ENCODE measurements around the gene CACNA1H. TPM values are rescaled to one million over a fixed set of nuclear protein-coding genes. Genes with fewer than 3 reads are reported as not detected.
"Not testable (repeated sequence)": the region's sequence is repeated elsewhere in the genome, so short reads cannot be mapped to it uniquely, and the experiment has no call there.

Gene CACNA1H
- total and polyA plus RNA-seq, 7 experiments from 2014 or later: 0.31 to 8.8 (median 2.2) TPM

DNA sequence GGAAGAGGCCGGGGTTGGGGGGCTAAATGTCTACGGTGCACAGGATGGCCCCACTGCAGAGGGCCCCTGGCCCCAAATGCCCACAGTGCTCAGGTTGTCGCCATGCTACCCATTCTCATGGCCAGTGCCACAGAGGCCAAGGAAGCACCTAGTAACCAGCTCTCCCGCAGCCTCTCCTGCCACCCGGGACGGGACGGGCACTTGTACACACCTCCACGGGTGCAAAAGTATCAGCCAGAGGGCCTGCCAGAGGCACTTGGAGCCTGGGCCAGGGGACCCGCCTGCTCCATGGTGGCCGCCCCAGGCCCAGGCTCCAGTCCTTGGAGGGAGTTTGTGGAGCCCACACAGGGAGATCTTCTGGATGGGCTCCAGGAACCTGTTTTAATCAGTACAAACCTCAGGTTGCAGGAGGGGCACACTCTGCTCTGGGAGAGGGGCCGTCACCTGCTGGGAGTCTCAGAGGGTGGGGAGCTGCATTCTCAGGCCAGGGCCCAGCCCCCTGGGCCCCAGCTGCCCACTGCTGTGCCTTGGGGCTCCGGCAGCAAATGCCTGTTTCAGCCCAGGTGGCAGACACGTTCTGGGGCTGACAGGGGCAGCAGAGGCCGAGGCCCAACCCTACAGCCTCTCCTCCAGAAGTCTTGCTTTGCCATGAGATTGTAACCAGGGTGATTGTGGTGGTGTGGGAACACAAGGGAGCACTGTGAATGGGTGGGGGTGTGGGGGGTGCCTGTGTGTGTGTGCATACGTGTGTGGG is 110.9 kb downstream of the CACNA1H start:
- no peak overlapping the region for H3K4me3 ChIP-seq (ENCODE audit: low read length)
- no peaks in the 10 kb centered on the region for H3K36me3 Mint-ChIP-seq
- no peaks in the 10 kb centered on the region for H3K36me3 ChIP-seq (ENCODE audit: control insufficient read depth in 2 of 3, insufficient read depth in 3 of 3, low read length in 3 of 3)
- no peak overlapping the region for H3K27ac ChIP-seq (ENCODE audit: low read depth, low read length)
- no peak overlapping the region for H3K4me3 Mint-ChIP-seq
- peaks cover 18 to 27% (median 18%) of the 10 kb centered on the region in 5 donors for H3K27me3 Mint-ChIP-seq
- CTCF ChIA-PET: no interaction called here
- peak overlapping the region in 1 of 9 donors; percentile 5 for H3K27ac Mint-ChIP-seq
- peaks cover 0 to 8% (median 5%) of the 10 kb centered on the region in 7 donors for H3K4me1 Mint-ChIP-seq
- H3K9me3 ChIP-seq (ENCODE audit: control insufficient read depth in 2 of 3, low read length in 3 of 3): no peaks in the 10 kb centered on the region
- POLR2A ChIA-PET: no interaction called here
- H3K4me1 ChIP-seq (ENCODE audit: control insufficient read depth in 2 of 2, insufficient read depth in 2 of 2, low read length in 2 of 2): no peaks in the 10 kb centered on the region
- intact Hi-C loops (cut with micrococcal nuclease): no loop called here
- H3K27me3 ChIP-seq (ENCODE audit: control insufficient read depth in 2 of 2, insufficient read depth in 2 of 2, low read length in 2 of 2): no peaks in the 10 kb centered on the region
- no peak for DNase-seq
- no peak for ATAC-seq
- H3K9me3 Mint-ChIP-seq: peaks cover 0 to 10% (median 0%) of the 10 kb centered on the region in 11 donors

DNA sequence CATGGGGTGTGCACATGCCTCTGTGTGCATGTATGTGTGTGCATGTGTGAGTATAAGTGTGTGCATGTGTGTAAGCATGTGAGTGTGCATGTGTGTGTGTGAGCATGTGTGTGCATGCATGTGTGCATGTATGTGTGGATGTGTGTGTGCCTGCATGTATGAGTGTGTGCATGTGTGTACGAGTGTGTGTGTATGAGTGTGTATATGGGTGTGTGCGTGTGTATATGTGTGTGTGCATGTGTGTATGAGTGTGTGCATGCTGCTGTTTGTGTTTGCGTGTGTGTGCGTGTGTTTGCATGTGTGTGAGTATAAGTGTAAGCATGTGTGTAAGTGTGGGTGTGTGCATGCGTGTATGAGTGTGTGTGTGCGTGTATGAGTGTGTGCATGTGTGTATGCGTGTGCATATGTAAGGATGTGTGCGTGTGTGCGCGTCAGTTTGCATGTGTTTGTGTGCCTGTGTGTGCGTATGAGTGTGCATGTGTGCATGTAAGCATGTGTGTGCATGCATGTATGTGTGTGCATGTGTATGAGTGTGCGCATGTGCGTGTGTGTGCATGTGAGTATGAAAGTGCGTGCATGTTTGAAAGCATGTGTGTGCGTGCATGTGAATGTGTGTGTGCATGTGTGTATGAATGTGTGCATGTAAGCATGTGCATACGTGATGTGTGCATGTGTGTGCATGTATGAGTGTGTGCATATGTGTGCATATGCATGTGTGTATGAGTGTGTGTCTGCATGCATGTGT is 111.6 kb downstream of the CACNA1H start:
- POLR2A ChIA-PET: no interaction called here
- peaks cover 13 to 22% (median 13%) of the 10 kb centered on the region in 5 donors for H3K27me3 Mint-ChIP-seq
- H3K4me3 ChIP-seq (ENCODE audit: low read length): no peak overlapping the region
- no peaks in the 10 kb centered on the region for H3K36me3 Mint-ChIP-seq
- peaks cover 0 to 3% (median 0%) of the 10 kb centered on the region in 7 donors for H3K4me1 Mint-ChIP-seq
- no peak overlapping the region for H3K27ac ChIP-seq (ENCODE audit: low read depth, low read length)
- no peaks in the 10 kb centered on the region for H3K9me3 ChIP-seq (ENCODE audit: control insufficient read depth in 2 of 3, low read length in 3 of 3)
- H3K4me3 Mint-ChIP-seq: no peak overlapping the region
- H3K27ac Mint-ChIP-seq: peak overlapping the region in 1 of 9 donors; percentile 5
- ATAC-seq (no peak), DNase-seq (no peak)
- peaks cover 0 to 10% (median 0%) of the 10 kb centered on the region in 11 donors for H3K9me3 Mint-ChIP-seq
- H3K27me3 ChIP-seq (ENCODE audit: control insufficient read depth in 2 of 2, insufficient read depth in 2 of 2, low read length in 2 of 2): no peaks in the 10 kb centered on the region
- CTCF ChIA-PET: no interaction called here
- H3K4me1 ChIP-seq (ENCODE audit: control insufficient read depth in 2 of 2, insufficient read depth in 2 of 2, low read length in 2 of 2): no peaks in the 10 kb centered on the region
- intact Hi-C loops (cut with micrococcal nuclease): no loop called here
- no peaks in the 10 kb centered on the region for H3K36me3 ChIP-seq (ENCODE audit: control insufficient read depth in 2 of 3, insufficient read depth in 3 of 3, low read length in 3 of 3)

DNA sequence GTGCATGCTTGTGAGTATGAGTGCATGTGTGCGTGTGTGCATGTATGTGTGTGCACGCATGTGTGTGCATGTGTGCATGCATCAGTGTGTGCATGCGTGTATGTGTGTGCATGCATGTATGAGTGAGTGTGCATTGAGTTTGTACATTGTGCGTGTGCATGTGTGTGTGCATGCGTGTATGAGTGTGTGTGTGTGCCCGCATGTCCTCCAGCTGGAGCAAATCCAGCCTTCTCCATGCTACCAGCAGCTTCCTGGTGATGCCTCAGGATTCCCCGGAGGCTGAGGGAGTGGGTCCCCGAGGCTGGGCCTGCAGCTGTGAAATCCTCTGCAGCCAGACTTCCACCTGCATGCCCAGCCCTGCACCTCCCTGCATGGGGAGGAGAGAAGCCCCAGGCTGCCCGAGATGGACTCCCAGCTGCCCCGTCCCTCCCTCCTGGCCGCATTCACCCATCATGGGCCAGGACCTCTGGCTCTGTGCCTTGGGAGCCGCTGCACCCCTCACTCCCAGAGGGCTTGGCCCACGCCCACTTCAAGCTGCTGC is 112.3 kb downstream of the CACNA1H start:
- Histone ChIP-seq H3K4me1 (ENCODE audit: control insufficient read depth in 2 of 2, insufficient read depth in 2 of 2, low read length in 2 of 2) (no peaks in the 10 kb centered on the region), H3K4me3 (ENCODE audit: low read length) (no peak overlapping the region), H3K36me3 (ENCODE audit: control insufficient read depth in 2 of 3, insufficient read depth in 3 of 3, low read length in 3 of 3) (no peaks in the 10 kb centered on the region), H3K27me3 (ENCODE audit: control insufficient read depth in 2 of 2, insufficient read depth in 2 of 2, low read length in 2 of 2) (no peaks in the 10 kb centered on the region), H3K27ac (ENCODE audit: low read depth, low read length) (no peak overlapping the region), H3K9me3 (ENCODE audit: control insufficient read depth in 2 of 3, low read length in 3 of 3) (no peaks in the 10 kb centered on the region)
- Mint-ChIP-seq H3K27me3 (peaks cover 13 to 19% (median 14%) of the 10 kb centered on the region in 5 donors), H3K27ac (no peak overlapping the region), H3K4me3 (no peak overlapping the region), H3K36me3 (no peaks in the 10 kb centered on the region), H3K9me3 (peaks cover 0 to 10% (median 0%) of the 10 kb centered on the region in 11 donors), H3K4me1 (peaks cover 0 to 3% (median 0%) of the 10 kb centered on the region in 7 donors)
- ATAC-seq (no peak), DNase-seq (no peak)
- intact Hi-C loops (cut with micrococcal nuclease): no loop called here
- POLR2A ChIA-PET: no interaction called here
- CTCF ChIA-PET: no interaction called here

DNA sequence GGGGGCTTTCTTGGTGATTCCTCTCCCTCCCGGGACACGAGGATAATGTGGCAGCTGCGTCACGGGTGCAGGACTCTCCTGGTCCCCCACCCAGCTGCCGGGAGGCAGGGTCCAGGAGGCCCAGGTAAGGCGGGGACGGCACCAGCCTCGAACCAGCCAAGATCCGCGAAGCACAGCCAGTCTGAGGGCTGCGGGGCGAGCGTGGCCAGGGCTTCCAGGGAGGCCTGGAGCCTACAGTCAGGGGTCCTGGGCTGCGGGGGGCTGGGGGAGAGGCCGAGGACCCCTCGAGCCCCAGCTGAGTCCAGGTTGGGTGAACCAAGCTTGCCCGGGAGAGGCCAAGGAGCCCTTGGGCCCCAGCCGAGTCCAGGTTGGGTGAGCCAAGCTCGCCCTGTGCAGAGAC is 112.9 kb downstream of the CACNA1H start:
- H3K27me3 Mint-ChIP-seq: peaks cover 7 to 13% (median 12%) of the 10 kb centered on the region in 5 donors
- ChIA-PET CTCF (no interaction called here), POLR2A (no interaction called here)
- Histone ChIP-seq H3K4me1 (ENCODE audit: control insufficient read depth in 2 of 2, insufficient read depth in 2 of 2, low read length in 2 of 2) (no peaks in the 10 kb centered on the region), H3K9me3 (ENCODE audit: control insufficient read depth in 2 of 3, low read length in 3 of 3) (no peaks in the 10 kb centered on the region), H3K36me3 (ENCODE audit: control insufficient read depth in 2 of 3, insufficient read depth in 3 of 3, low read length in 3 of 3) (no peaks in the 10 kb centered on the region), H3K27ac (ENCODE audit: low read depth, low read length) (no peak overlapping the region), H3K4me3 (ENCODE audit: low read length) (no peak overlapping the region), H3K27me3 (ENCODE audit: control insufficient read depth in 2 of 2, insufficient read depth in 2 of 2, low read length in 2 of 2) (no peaks in the 10 kb centered on the region)
- H3K9me3 Mint-ChIP-seq: peaks cover 0 to 10% (median 0%) of the 10 kb centered on the region in 11 donors
- H3K4me1 Mint-ChIP-seq: peaks cover 0 to 2% (median 0%) of the 10 kb centered on the region in 7 donors
- H3K4me3 Mint-ChIP-seq: no peak overlapping the region
- no peak for DNase-seq
- intact Hi-C loops (cut with micrococcal nuclease): no loop called here
- ATAC-seq: no peak
- no peaks in the 10 kb centered on the region for H3K36me3 Mint-ChIP-seq
- H3K27ac Mint-ChIP-seq: no peak overlapping the region

DNA sequence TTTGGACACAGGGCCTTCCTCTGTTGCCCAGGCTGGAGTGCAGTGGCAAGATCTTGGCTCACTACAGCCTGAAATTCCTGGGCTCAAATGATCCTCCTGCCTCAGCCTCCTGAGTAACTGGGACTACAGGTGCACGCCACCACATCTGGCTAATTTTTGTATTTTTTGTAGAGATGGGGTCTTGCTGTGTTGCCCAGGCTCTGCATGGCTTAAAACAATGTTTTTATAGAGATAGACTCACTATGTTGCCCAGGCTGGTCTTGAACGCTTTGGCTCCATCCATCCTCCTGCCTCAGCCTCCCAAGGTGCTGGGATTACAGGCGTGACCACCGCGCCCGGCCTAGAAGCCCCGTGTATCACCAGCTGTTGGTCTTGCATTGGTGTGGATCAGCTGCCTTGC is 116.5 kb downstream of the CACNA1H start:
- H3K4me1 ChIP-seq (ENCODE audit: control insufficient read depth in 2 of 2, insufficient read depth in 2 of 2, low read length in 2 of 2); H3K4me1 Mint-ChIP-seq; H3K9me3 Mint-ChIP-seq; H3K27ac ChIP-seq (ENCODE audit: low read depth, low read length); H3K27ac Mint-ChIP-seq; CTCF ChIA-PET; intact Hi-C loops (cut with micrococcal nuclease); H3K9me3 ChIP-seq (ENCODE audit: control insufficient read depth in 2 of 3, low read length in 3 of 3); H3K4me3 ChIP-seq (ENCODE audit: low read length); DNase-seq; H3K36me3 ChIP-seq (ENCODE audit: control insufficient read depth in 2 of 3, insufficient read depth in 3 of 3, low read length in 3 of 3); H3K27me3 ChIP-seq (ENCODE audit: control insufficient read depth in 2 of 2, insufficient read depth in 2 of 2, low read length in 2 of 2); ATAC-seq; H3K4me3 Mint-ChIP-seq; H3K36me3 Mint-ChIP-seq; POLR2A ChIA-PET: not testable (repeated sequence)
- peaks cover 2 to 18% (median 8%) of the 10 kb centered on the region in 5 donors for H3K27me3 Mint-ChIP-seq

DNA sequence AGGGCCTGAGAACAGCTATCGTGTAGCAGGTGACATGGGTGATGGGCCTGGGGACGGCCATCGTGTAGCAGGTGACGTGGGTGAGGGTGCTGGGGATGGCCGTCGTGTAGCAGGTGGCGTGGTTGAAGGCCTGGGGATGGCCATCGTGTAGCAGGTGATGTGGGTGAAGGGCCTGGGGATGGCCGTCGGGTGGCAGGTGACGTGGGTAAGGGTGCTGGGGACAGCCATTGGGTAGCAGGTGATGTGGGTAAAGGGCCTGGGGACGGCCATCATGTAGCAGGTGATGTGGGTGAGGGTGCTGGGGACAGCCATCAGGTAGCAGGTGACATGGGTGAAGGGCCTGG is 118.4 kb downstream of the CACNA1H start:
- H3K4me1 ChIP-seq (ENCODE audit: control insufficient read depth in 2 of 2, insufficient read depth in 2 of 2, low read length in 2 of 2): no peaks in the 10 kb centered on the region
- POLR2A ChIA-PET: no interaction called here
- CTCF ChIA-PET: no interaction called here
- intact Hi-C loops (cut with micrococcal nuclease): no loop called here
- H3K36me3 ChIP-seq (ENCODE audit: control insufficient read depth in 2 of 3, insufficient read depth in 3 of 3, low read length in 3 of 3): no peaks in the 10 kb centered on the region
- Mint-ChIP-seq H3K27me3 (peaks cover 2 to 31% (median 16%) of the 10 kb centered on the region in 5 donors), H3K4me3 (peak overlapping the region in 1 of 10 donors; percentile 57), H3K36me3 (no peaks in the 10 kb centered on the region), H3K4me1 (peaks cover 0 to 8% (median 0%) of the 10 kb centered on the region in 7 donors), H3K27ac (no peak overlapping the region), H3K9me3 (peaks cover 0 to 2% (median 0%) of the 10 kb centered on the region in 11 donors)
- no peaks in the 10 kb centered on the region for H3K9me3 ChIP-seq (ENCODE audit: control insufficient read depth in 2 of 3, low read length in 3 of 3)
- ATAC-seq: no peak
- no peaks in the 10 kb centered on the region for H3K27me3 ChIP-seq (ENCODE audit: control insufficient read depth in 2 of 2, insufficient read depth in 2 of 2, low read length in 2 of 2)
- DNase-seq: no peak
- H3K4me3 ChIP-seq (ENCODE audit: low read length): no peak overlapping the region
- no peak overlapping the region for H3K27ac ChIP-seq (ENCODE audit: low read depth, low read length)

Measured in naive thymus-derived CD4-positive, alpha-beta T cell (primary cell).